GM12801 (cell line): Measurements from ENCODE around the gene PSMB7.

Source experiments
- CTCF ChIP-seq: IDR thresholded peaks from one replicate; pipeline ENCODE4 v1.5.1; 2011; ENCODE audit warnings: control low read depth; ENCODE audit not compliant: insufficient read length; ENCODE audit errors: extremely low read depth

Gene PSMB7

GRCh38 chr9:124403246-124403645 lies 12.0 kb downstream of the PSMB7 start:
- TF ChIP-seq CTCF: no peak

- no peak for TF ChIP-seq CTCF
These were observed 15.0 kb downstream of the PSMB7 start for GRCh38 chr9:124399968-124400940.

- no peak for TF ChIP-seq CTCF
These were observed 15.8 kb downstream of the PSMB7 start for GRCh38 chr9:124399323-124399967.

- TF ChIP-seq CTCF: no peak
These were observed 16.9 kb downstream of the PSMB7 start for GRCh38 chr9:124398191-124398935.

GRCh38 chr9:124395826-124396225 lies 19.4 kb downstream of the PSMB7 start:
- TF ChIP-seq CTCF: no peak

- no peak for TF ChIP-seq CTCF
These were observed 20.6 kb downstream of the PSMB7 start for GRCh38 chr9:124394596-124394995.

- TF ChIP-seq CTCF: no peak
These were observed 21.1 kb downstream of the PSMB7 start for GRCh38 chr9:124394167-124394566.
